ENCODE results near the gene RNF222.

The RNF222 gene

GRCh38 chr17:8341456-8341855, 56.2 kb downstream of the RNF222 start:
- H3K27ac ChIP-seq = no peak overlapping the region
- TF ChIP-seq, protein P1, sequence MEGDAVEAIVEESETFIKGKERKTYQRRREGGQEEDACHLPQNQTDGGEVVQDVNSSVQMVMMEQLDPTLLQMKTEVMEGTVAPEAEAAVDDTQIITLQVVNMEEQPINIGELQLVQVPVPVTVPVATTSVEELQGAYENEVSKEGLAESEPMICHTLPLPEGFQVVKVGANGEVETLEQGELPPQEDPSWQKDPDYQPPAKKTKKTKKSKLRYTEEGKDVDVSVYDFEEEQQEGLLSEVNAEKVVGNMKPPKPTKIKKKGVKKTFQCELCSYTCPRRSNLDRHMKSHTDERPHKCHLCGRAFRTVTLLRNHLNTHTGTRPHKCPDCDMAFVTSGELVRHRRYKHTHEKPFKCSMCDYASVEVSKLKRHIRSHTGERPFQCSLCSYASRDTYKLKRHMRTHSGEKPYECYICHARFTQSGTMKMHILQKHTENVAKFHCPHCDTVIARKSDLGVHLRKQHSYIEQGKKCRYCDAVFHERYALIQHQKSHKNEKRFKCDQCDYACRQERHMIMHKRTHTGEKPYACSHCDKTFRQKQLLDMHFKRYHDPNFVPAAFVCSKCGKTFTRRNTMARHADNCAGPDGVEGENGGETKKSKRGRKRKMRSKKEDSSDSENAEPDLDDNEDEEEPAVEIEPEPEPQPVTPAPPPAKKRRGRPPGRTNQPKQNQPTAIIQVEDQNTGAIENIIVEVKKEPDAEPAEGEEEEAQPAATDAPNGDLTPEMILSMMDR (IDR thresholded peaks at IDR 0.05) = no peak
- no peak for TF ChIP-seq ZFX (IDR thresholded peaks at IDR 0.05; ENCODE audit: borderline replicate concordance)
